GM21360 (cell line): Measurements from ENCODE around the gene RBM8A.

Experiments
- ATAC-seq: cut with Tn5 transposase; IDR thresholded peaks from one replicate; pipeline ENCODE4 v1.9.1; 2021; ENCODE audit warnings: mild to moderate bottlenecking, moderate library complexity; ENCODE audit not compliant: unreplicated experiment

RBM8A gene

GRCh38 chr1:145927063-145927886 is at the start of gene RBM8A:
Gene RBM8A (minus strand): TSS chr1:145927484. CDS start chr1:145927426, 58 bp downstream.
- peak; percentile 95 for ATAC-seq

GRCh38 chr1:145977016-145977415 is 49.7 kb upstream of the RBM8A start:
- ATAC-seq = no peak

- no peak for ATAC-seq
These were observed 47.9 kb upstream of the RBM8A start for GRCh38 chr1:145975216-145975615.

GRCh38 chr1:145974721-145975120 is 47.4 kb upstream of the RBM8A start:
- ATAC-seq = no peak

GRCh38 chr1:145972580-145972979 is 45.3 kb upstream of the RBM8A start:
- no peak for ATAC-seq

- no peak for ATAC-seq
These were observed 40.0 kb upstream of the RBM8A start for GRCh38 chr1:145967288-145967687.

- ATAC-seq = no peak
These were observed 37.9 kb upstream of the RBM8A start for GRCh38 chr1:145965119-145965744.

GRCh38 chr1:145964328-145965118 is 37.2 kb upstream of the RBM8A start, which contains the start of the genes ANKRD34A and POLR3GL:
Gene ANKRD34A (minus strand): TSS chr1:145964575. CDS start chr1:145961759, 2,816 bp downstream.
Gene POLR3GL (plus strand): TSS chr1:145964690. CDS start chr1:145974866, 10,176 bp downstream.
- peak; percentile 72 for ATAC-seq

- no peak for ATAC-seq
These were observed 36.2 kb upstream of the RBM8A start for GRCh38 chr1:145963265-145964019.

GRCh38 chr1:145962157-145963102 is 35.1 kb upstream of the RBM8A start:
- ATAC-seq = no peak

GRCh38 chr1:145961425-145962156 is 34.3 kb upstream of the RBM8A start:
- no peak for ATAC-seq

GRCh38 chr1:145961109-145961424 is 33.8 kb upstream of the RBM8A start:
- ATAC-seq = no peak

GRCh38 chr1:145960468-145961108 is 33.3 kb upstream of the RBM8A start:
- no peak for ATAC-seq

GRCh38 chr1:145959957-145960467 is 32.7 kb upstream of the RBM8A start:
- no peak for ATAC-seq

- no peak for ATAC-seq
These were observed 32.0 kb upstream of the RBM8A start for GRCh38 chr1:145959333-145959732.

GRCh38 chr1:145958734-145959133 is 31.4 kb upstream of the RBM8A start:
- no peak for ATAC-seq

GRCh38 chr1:145957443-145958319 is 30.4 kb upstream of the RBM8A start, which contains the start of gene LIX1L:
Gene LIX1L (minus strand): TSS chr1:145958017. CDS start chr1:145957927, 90 bp downstream.
- peak; percentile 63 for ATAC-seq
